HG03025 (cell line): ENCODE measurements around the gene FAM120A.
A peak's percentile ranks its signal among the peaks of the same experiment; 100 is the strongest.

Experiments used
- ATAC-seq: cut with Tn5 transposase; IDR thresholded peaks from one replicate; pipeline ENCODE4 v1.9.1; 2021; ENCODE audit warnings: mild to moderate bottlenecking, moderate library complexity; ENCODE audit not compliant: unreplicated experiment, low FRiP score

FAM120A gene

DNA sequence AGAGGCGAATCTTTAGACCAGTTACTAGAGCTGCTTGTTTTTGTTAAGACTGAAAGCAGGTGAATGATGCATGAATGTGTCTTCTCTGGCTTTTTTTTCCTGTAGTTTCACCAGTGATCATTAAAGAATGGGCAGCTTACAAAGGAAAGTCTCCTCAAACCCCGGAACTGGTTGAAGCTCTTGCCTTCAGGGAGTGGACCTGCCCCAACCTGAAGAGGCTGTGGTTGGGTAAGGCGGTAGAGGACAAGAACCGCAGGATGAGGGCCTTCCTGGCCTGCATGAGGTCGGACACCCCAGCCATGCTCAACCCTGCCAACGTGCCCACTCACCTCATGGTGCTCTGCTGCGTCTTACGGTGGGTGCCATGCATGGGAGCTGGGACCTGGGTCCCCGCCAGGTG, 91.6 kb downstream of the FAM120A start:
- ATAC-seq, result no peak

DNA sequence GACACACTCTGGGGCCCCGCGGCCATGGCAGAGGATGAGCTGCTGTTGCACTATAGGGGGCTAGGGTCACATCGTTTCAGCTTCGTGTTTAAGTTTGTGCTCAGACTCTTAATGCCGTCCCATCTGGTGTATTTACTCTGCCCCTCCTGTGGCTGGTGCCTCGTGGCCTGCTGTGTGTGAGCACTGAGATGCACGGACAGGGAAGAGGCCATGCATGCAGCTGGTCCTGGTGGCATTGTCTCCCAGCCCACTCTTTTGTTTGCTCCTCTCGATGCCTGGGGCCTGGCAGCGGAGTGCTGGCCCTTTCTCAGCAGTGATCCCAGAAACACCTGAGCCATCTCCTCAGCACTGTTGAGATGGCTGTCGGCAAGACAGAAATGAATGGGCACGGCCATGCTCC, 94.9 kb downstream of the FAM120A start:
- ATAC-seq, result no peak

DNA sequence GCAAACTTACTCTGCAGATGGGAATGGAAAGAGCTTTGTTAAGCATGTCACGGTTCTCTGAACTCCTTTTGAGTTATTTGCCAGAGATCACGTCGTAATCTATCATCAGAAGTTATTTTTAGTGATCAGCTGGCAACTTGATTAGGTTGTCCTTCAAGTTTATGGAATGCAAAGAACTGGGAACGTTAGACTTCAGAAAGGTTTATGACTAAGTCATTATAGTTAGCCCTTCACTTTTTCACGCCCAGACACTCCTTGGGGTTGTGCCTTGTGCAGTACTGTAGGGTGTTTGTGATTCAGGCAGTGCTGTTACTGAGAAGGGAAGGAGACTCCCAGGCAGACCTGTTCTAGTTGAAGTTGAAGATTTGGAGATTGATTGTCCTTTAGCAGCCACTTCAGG, 98.1 kb downstream of the FAM120A start:
- no peak for ATAC-seq

GRCh38 chr9:93552923-93553322, 101.4 kb downstream of the FAM120A start:
- no peak for ATAC-seq

DNA sequence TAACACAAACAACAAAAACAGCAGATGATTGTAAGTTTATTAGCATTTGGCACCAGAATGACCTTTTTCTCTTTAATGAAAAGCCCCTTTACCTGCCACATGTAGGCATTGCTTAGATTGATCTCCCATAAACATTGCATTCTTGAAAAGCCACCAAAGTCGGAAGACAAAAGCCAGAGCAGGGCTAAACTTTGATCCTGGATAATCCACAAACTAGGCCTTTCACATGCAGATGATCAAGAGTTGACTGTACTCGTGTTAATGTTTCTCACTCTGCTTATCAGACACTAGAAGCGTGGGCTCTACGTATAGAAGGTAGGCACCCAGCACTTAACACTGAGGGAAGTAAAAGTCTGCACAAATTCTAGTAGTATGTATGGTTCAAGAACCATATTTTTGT, 103.9 kb downstream of the FAM120A start:
- no peak for ATAC-seq

DNA sequence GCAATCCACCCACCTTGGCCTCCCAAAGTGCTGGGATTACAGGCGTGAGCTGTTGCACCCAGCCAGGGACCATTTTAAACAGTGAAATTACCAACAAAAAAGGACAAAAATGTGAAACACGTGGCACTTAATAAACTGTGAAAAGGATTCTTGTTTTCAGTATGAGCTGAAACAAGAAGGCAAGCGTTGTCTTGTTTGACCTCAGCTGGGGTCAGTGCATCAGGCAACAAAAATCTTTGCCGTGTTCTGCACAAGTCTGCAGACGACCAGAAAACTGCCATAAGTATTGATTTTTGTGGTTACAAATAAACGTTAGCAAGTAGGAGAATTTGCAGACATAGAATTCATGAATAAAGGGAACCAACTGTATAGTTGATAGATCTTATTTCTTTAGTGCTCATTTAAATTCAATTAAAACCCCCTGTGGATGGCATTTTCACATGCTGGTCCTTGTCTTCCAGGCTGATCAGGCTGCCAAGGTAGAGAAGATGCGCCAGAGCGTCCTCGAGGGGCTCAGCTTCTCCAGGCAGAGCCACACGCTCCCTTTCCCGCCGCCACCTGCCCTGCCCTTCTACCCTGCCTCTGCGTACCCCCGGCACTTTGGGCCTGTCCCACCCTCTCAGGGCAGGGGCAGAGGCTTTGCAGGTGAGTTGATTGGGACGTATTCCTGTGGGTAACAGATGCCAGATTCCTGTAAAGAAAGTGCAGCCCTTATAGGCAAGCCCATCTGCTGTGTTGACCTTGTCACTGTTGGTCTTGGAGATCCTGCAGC, 106.1 kb downstream of the FAM120A start:
- no peak for ATAC-seq

DNA sequence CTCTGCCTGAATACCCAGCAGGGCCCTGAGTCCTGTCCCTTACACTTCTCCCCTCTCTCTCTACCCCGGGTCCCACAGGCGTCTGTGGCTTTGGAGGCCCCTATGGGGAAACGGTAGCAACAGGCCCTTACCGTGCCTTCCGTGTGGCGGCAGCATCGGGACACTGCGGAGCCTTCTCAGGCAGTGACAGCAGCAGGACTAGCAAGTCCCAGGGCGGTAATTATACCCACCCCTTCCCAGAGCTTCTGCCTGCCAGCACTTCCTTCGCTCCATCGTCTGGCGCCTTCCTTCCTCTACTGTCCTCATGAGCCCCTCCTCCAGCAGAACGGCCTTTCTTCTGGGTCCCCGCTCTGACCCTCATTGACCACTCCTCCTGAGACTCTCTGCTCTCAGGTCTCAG, 107.0 kb downstream of the FAM120A start:
- no peak for ATAC-seq

DNA sequence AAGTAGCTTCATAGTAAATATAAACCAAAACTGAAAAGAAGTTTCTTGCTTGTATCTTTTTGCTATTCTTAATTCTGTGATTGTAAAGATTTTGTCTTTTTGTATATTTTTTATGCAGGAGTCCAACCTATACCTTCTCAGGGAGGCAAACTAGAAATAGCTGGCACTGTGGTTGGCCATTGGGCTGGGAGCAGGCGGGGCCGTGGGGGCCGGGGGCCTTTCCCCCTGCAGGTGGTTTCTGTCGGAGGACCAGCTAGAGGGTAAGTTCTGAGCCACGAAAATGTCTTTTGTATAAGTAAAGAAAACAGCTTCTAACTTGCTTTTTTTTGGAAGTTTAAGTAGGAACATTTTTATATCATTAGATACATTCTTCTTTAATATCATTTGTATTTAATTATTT, 109.5 kb downstream of the FAM120A start:
- ATAC-seq, result no peak

DNA sequence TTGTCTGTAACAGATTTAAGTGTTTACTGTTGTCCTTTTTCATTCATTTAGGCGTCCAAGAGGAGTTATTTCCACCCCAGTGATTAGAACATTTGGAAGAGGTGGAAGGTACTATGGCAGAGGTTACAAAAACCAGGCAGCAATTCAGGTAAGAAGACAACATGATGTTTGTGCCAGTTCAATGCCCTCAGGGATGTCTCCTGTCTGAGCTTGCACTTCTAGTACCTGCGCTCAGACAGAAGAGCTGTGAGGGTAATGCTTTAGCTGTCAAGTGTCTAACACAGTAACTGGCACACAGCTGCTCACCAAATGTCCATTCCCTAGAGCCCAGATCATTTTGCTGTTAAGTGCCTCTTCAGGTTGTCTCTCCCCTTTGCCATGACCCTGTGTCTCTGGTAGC, 110.7 kb downstream of the FAM120A start:
- no peak for ATAC-seq

GRCh38 chr9:93565089-93565488, 113.6 kb downstream of the FAM120A start:
- ATAC-seq, result no peak

- ATAC-seq, result peak; percentile 84
Observed at GRCh38 chr9:93566408-93567270, 115.2 kb downstream of the FAM120A start.

DNA sequence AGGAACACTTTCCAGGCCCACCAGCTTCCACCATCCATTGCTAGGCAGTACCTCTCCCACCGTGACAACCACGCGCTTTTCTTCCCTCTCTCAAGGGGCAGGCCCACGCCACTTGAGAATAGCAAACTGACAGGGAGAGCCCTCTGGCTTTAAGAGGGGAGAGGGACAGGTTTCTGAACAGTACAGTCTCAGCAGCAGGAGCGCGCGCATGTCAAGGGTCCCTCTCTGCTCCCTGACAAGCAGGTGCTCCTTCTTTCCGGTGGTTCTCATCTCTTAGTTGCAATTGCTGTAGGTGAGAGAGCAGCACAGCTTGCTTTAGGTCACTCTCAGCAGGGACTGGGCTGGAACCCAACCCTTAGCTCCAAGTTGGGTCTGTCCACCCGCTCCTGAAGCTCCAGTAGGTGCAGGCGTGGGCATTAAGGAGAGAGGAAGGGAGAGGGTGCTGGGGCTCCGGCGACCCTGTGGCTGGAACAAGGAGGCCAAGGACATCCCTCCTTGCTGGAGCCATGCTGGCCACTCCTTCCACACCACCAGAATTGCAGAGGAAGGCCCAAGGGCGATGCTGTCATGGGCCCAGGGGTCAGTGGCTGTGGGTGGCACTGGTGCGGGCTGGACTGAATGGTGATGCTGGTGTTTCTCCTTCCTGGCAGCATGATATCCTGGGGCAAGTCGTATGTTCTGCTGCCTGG, 115.9 kb downstream of the FAM120A start:
- ATAC-seq, result no peak

DNA sequence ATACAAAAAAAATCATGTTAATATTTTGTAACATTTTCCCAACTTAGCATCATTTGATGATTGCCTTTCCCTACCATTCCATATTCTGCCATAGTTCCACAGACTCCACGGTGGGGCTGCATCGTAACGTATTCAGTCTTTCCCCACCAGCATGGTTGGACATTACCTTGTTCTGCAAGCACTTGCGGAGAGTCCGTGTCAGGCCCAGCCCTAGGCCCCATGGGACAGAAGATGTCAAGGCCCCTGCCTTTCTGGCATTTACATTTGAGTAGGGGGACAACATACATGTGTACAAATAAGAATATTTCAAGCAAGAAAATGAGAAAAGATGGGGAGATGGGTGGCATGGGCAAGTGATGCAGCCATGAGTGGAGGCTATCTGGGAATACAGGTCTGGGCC, 116.7 kb downstream of the FAM120A start:
- no peak for ATAC-seq

DNA sequence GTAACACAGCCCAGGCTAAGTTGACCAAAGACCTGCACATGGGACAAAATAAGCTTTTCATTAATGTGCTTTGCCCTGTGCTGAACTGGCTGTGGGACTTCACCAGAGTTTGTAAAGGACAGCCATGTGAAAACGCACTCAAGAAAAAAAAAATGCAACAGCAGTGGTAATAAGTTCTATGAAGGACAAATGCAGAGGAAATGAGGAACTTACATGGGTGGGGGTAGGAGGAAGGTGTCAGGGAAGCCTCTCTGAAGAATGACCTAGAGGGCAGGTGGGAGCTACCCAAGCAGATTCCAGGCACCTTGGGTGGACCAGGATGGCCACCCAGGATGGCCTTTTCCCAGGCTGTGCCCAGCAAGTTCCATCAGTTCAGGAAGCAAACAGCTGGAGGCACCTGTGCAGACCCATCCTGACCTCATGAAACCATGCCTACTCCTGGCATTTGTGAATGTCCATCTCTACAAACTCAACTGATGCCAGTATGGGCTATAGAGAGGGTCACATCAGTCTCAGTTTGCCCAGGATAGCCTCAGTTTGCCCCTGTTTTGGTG, 118.2 kb downstream of the FAM120A start:
- ATAC-seq, result no peak

DNA sequence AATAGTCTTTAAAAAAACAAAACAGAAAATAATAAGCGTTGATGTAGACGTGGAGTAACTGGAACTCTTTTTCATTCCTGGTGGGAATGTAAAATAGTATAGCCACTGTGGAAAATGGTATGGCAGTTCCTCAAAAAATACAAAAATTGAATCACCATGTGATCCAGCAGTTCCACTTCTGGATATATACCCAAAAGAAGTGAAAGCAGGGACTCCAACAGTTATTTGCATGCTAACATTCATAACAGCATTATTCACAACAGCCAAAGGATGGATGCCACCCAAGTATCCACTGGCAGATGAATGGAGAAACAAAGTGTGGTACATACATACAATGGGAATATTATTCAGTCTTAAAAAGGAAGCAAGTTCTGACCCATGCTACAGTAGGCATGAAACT, 120.7 kb downstream of the FAM120A start:
- no peak for ATAC-seq

GRCh38 chr9:93572636-93573515, 121.4 kb downstream of the FAM120A start:
- ATAC-seq, result no peak

DNA sequence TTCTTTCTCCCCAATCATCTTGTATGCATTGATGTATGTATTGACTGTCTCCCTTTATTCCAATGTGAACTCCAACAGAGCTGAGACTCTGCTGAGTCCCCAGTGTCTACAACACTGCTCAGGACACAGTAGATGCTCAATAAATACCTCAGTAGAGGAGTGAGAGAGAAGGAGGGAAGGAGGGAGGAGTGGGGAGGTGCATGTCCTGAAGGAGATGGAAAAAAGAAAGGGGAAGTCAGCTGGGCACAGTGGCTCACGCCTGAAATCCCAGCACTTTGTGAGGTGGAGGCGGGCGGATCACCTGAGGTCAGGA, 122.0 kb downstream of the FAM120A start:
- ATAC-seq, result no peak

GRCh38 chr9:93574091-93574899, 122.8 kb downstream of the FAM120A start:
- ATAC-seq, result no peak
